HEK293 (cell line): Measurements from ENCODE around the gene BAZ2B.

Experiments used
- CTCF ChIA-PET: fragments of 350-600 bp; formaldehyde crosslinking; extraction: SDS; loops from one replicate; lab custom pipeline; 2021; ENCODE audit warnings: antibody characterized with exemption; lab: Yijun Ruan, JAX
- POLR2A ChIA-PET: fragments of 300-600 bp; formaldehyde crosslinking; extraction: SDS; loops from one replicate; lab custom pipeline; 2020; ENCODE audit warnings: antibody characterized with exemption, inconsistent platforms; lab: Yijun Ruan, JAX
- H3K27ac ChIP-seq: fragments of 200-500 bp; sonication (Bioruptor generic); 2 replicates; pipeline ENCODE4 v1.5.1; 2014; ENCODE audit warnings: low read depth, low read length, control low read depth, inconsistent platforms; ENCODE audit errors: extremely low read depth
- H3K36me3 ChIP-seq, 2 experiments: fragments of 200-500 bp in 1 of 2; sonication (Bioruptor generic) in 1 of 2; 1 replicate in 1 of 2; 2 replicates in 1 of 2; pipeline ENCODE4 v1.5.1; 2014 to 2017; ENCODE audit warnings: inconsistent platforms in 2 of 2, low read length in 2 of 2; ENCODE audit not compliant: control insufficient read depth in 2 of 2, insufficient read depth in 1 of 2
- H3K4me1 ChIP-seq: fragments of 200-500 bp; sonication (Bioruptor generic); 2 replicates; pipeline ENCODE4 v1.5.1; 2014; ENCODE audit warnings: mild to moderate bottlenecking, low read length, inconsistent platforms; ENCODE audit not compliant: control insufficient read depth, insufficient read depth
- H3K4me3 ChIP-seq: 2 replicates; pipeline ENCODE4 v1.5.1; 2011; ENCODE audit warnings: low read depth, mild to moderate bottlenecking, control low read depth, low read length, moderate library complexity
- H3K9me3 ChIP-seq: fragments of 200-500 bp; sonication (Bioruptor generic); 2 replicates; pipeline ENCODE4 v1.5.1; 2014; ENCODE audit warnings: low read depth, low read length, inconsistent platforms; ENCODE audit not compliant: control insufficient read depth, insufficient read depth
- CTCF ChIP-seq: fragments of 450-650 bp; formaldehyde crosslinking; IDR thresholded peaks from 2 replicates; pipeline ENCODE4 v1.5.1; 2016; ENCODE audit warnings: missing biosample characterization, missing genetic modification characterization
- IKZF3 ChIP-seq: fragments of 450-650 bp; IDR thresholded peaks from 2 replicates; pipeline ENCODE4 v1.5.0; 2018; ENCODE audit warnings: missing biosample characterization, mild to moderate bottlenecking, missing genetic modification characterization, moderate library complexity
- KLF7 ChIP-seq: fragments of 450-650 bp; formaldehyde crosslinking; IDR thresholded peaks from 2 replicates; pipeline ENCODE4 v1.5.1; 2016; ENCODE audit warnings: missing biosample characterization, missing genetic modification characterization, borderline replicate concordance
- SETDB1 ChIP-seq: IDR thresholded peaks from one replicate; pipeline ENCODE4 v1.6.1; 2017; ENCODE audit warnings: mild to moderate bottlenecking, low read length, moderate library complexity, mixed read lengths; ENCODE audit not compliant: insufficient read length
- YY2 ChIP-seq: fragments of 450-650 bp; formaldehyde crosslinking; IDR thresholded peaks from 2 replicates; pipeline ENCODE4 v1.5.1; 2016; ENCODE audit warnings: missing biosample characterization, missing genetic modification characterization
- ZBTB26 ChIP-seq: fragments of 450-650 bp; formaldehyde crosslinking; optimal IDR thresholded peaks from 2 replicates; pipeline ENCODE3; 2016; ENCODE audit warnings: missing biosample characterization, mild to moderate bottlenecking, missing genetic modification characterization
- ZNF223 ChIP-seq: fragments of 450-650 bp; formaldehyde crosslinking; IDR thresholded peaks from 2 replicates; pipeline ENCODE4 v1.5.1; 2016; ENCODE audit warnings: missing biosample characterization, missing genetic modification characterization
- ZNF239 ChIP-seq: fragments of 450-650 bp; formaldehyde crosslinking; IDR thresholded peaks from 2 replicates; pipeline ENCODE4 v1.5.1; 2016; ENCODE audit warnings: missing biosample characterization, missing genetic modification characterization
- ZNF302 ChIP-seq: fragments of 450-650 bp; formaldehyde crosslinking; IDR thresholded peaks from 2 replicates; pipeline ENCODE4 v1.5.1; 2016; ENCODE audit warnings: missing biosample characterization, missing genetic modification characterization, low read depth
- ZNF521 ChIP-seq: fragments of 450-650 bp; formaldehyde crosslinking; IDR thresholded peaks from 2 replicates; pipeline ENCODE4 v1.5.1; 2017; ENCODE audit warnings: missing biosample characterization, mild to moderate bottlenecking, missing genetic modification characterization
- ZNF558 ChIP-seq: fragments of 450-650 bp; formaldehyde crosslinking; IDR thresholded peaks from 2 replicates; pipeline ENCODE4 v1.5.1; 2016; ENCODE audit warnings: missing biosample characterization, missing genetic modification characterization
- ZNF596 ChIP-seq: fragments of 450-650 bp; IDR thresholded peaks from 2 replicates; pipeline ENCODE4 v1.5.0; 2018; ENCODE audit warnings: missing biosample characterization, mild to moderate bottlenecking, missing genetic modification characterization, moderate library complexity
- ZNF777 ChIP-seq: fragments of 450-650 bp; formaldehyde crosslinking; IDR thresholded peaks from 2 replicates; pipeline ENCODE4 v1.5.1; 2017; ENCODE audit warnings: missing biosample characterization, missing genetic modification characterization, borderline replicate concordance
- TF ChIP-seq, protein P1 (sequence below): fragments of 450-650 bp; formaldehyde crosslinking; IDR thresholded peaks from 2 replicates; pipeline ENCODE4 v1.5.1; 2016; ENCODE audit warnings: missing biosample characterization, missing genetic modification characterization
- TF ChIP-seq, protein P2 (sequence below): fragments of 450-650 bp; formaldehyde crosslinking; IDR thresholded peaks from 2 replicates; pipeline ENCODE4 v1.5.1; 2017; ENCODE audit warnings: missing biosample characterization, missing genetic modification characterization
- TF ChIP-seq, protein P3 (sequence below): fragments of 450-650 bp; formaldehyde crosslinking; IDR thresholded peaks from 2 replicates; pipeline ENCODE4 v1.5.1; 2017; ENCODE audit warnings: missing biosample characterization, missing genetic modification characterization

BAZ2B gene

DNA sequence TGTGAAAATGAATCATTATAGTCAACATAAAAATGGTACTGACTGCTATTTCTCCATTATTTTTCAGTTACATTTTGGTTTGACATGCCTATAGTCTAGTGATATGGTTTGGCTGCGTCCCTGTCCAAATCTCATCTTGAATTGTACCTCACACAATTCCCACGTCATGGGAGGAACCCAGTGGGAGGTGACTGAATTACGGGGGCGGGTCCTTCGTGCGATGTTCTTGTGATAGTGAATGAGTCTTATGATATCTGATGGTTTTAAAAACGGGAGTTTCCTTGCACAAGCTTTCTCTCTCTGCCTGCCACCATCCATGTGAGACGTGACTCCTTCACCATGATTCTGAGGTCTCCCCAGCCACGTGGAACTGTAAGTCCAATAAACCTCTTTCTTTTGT lies 70.3 kb downstream of the BAZ2B start (continued):
- TF ChIP-seq, protein P1, sequence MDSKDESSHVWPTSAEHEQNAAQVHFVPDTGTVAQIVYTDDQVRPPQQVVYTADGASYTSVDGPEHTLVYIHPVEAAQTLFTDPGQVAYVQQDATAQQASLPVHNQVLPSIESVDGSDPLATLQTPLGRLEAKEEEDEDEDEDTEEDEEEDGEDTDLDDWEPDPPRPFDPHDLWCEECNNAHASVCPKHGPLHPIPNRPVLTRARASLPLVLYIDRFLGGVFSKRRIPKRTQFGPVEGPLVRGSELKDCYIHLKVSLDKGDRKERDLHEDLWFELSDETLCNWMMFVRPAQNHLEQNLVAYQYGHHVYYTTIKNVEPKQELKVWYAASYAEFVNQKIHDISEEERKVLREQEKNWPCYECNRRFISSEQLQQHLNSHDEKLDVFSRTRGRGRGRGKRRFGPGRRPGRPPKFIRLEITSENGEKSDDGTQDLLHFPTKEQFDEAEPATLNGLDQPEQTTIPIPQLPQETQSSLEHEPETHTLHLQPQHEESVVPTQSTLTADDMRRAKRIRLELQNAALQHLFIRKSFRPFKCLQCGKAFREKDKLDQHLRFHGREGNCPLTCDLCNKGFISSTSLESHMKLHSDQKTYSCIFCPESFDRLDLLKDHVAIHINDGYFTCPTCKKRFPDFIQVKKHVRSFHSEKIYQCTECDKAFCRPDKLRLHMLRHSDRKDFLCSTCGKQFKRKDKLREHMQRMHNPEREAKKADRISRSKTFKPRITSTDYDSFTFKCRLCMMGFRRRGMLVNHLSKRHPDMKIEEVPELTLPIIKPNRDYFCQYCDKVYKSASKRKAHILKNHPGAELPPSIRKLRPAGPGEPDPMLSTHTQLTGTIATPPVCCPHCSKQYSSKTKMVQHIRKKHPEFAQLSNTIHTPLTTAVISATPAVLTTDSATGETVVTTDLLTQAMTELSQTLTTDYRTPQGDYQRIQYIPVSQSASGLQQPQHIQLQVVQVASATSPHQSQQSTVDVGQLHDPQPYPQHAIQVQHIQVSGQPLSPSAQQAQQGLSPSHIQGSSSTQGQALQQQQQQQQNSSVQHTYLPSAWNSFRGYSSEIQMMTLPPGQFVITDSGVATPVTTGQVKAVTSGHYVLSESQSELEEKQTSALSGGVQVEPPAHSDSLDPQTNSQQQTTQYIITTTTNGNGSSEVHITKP (tag by site-specific recombination), result no peak
- TF ChIP-seq, all 188 proteins: peak for 0

DNA sequence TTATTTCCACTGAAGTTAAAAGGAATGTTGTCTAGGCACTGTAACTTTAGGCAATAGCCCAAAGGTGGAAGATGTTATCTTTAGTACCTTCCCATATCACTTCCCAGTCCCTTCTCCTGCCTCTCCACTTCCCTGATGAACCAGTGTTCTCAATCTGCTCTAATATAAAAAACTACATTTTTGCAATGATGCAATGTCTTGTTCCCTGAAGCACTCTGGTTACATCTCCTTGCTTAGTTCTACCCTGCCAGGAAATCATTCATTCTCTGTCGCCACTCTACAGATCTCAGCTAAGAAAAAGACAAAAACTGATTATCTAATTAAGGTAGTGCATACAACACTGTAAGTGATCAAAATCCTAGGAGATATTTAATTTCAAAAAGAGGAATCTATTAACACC lies 71.3 kb downstream of the BAZ2B start:
- Histone ChIP-seq H3K4me3 (no peak overlapping the region), H3K27ac (no peak overlapping the region), H3K9me3 (no peaks in the 10 kb centered on the region), H3K4me1 (no peaks in the 10 kb centered on the region), H3K36me3 (peaks cover 0 to 5% of the 10 kb centered on the region in 2 experiments; a peak in 1 of 3 replicates)
- ChIA-PET POLR2A (no interaction called here), CTCF (no interaction called here)
- TF ChIP-seq ZNF302 (tag by site-specific recombination), result no peak
- TF ChIP-seq ZNF777 (tag by site-specific recombination), result no peak
- TF ChIP-seq ZNF521 (tag by site-specific recombination), result no peak
- no peak for TF ChIP-seq KLF7 (tag by site-specific recombination)
- no peak for TF ChIP-seq ZNF223
- no peak for TF ChIP-seq ZNF596 (tag by site-specific recombination)

DNA sequence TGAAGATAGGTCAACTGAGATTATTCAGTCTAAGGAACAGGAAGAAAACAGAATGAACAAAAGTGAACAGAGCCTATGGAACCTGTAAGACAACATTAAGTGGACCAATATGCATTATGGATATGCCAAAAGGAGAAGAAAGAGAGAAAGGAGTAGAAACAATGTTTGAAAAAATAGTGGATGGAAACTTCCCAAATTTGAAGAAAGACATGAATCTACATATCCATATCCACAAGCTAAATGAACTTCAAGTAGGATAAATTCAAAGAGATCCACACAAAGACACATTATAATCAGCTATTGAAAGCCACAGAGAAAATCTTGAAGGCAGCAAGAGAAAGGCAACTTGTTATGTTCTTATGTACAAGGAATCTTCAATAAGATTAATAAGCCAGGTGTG lies 74.2 kb downstream of the BAZ2B start:
- no peak overlapping the region for H3K4me3 ChIP-seq
- no peak overlapping the region for H3K27ac ChIP-seq
- no peaks in the 10 kb centered on the region for H3K9me3 ChIP-seq
- ChIA-PET CTCF (no interaction called here), POLR2A (no interaction called here)
- peaks cover 0 to 5% of the 10 kb centered on the region in 2 experiments; a peak in 1 of 3 replicates for H3K36me3 ChIP-seq
- H3K4me1 ChIP-seq, result no peaks in the 10 kb centered on the region
- TF ChIP-seq ZNF558 (tag by site-specific recombination), result peak; percentile 99
- TF ChIP-seq IKZF3 (tag by site-specific recombination), result no peak
- TF ChIP-seq CTCF (tag by site-specific recombination), result no peak
- TF ChIP-seq, protein P2, sequence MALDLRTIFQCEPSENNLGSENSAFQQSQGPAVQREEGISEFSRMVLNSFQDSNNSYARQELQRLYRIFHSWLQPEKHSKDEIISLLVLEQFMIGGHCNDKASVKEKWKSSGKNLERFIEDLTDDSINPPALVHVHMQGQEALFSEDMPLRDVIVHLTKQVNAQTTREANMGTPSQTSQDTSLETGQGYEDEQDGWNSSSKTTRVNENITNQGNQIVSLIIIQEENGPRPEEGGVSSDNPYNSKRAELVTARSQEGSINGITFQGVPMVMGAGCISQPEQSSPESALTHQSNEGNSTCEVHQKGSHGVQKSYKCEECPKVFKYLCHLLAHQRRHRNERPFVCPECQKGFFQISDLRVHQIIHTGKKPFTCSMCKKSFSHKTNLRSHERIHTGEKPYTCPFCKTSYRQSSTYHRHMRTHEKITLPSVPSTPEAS (tag by site-specific recombination), result no peak

GRCh38 chr2:159539701-159540100 lies 76.6 kb downstream of the BAZ2B start:
- no peaks in the 10 kb centered on the region for H3K4me1 ChIP-seq
- TF ChIP-seq SETDB1 (no peak), YY2 (tag by site-specific recombination) (no peak), ZBTB26 (no peak), ZNF239 (no peak)
- TF ChIP-seq, protein P3, sequence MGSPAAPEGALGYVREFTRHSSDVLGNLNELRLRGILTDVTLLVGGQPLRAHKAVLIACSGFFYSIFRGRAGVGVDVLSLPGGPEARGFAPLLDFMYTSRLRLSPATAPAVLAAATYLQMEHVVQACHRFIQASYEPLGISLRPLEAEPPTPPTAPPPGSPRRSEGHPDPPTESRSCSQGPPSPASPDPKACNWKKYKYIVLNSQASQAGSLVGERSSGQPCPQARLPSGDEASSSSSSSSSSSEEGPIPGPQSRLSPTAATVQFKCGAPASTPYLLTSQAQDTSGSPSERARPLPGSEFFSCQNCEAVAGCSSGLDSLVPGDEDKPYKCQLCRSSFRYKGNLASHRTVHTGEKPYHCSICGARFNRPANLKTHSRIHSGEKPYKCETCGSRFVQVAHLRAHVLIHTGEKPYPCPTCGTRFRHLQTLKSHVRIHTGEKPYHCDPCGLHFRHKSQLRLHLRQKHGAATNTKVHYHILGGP (tag by site-specific recombination), result no peak
- no peak overlapping the region for H3K4me3 ChIP-seq
- ChIA-PET CTCF (interaction anchor here (0.8 kb wide), 1 partner anchor 121 kb away, joined by 3 read pairs; no protein-coding TSS in a partner anchor), POLR2A (no interaction called here)
- H3K9me3 ChIP-seq, result no peaks in the 10 kb centered on the region
- peaks cover 0 to 5% of the 10 kb centered on the region in 2 experiments; a peak in 1 of 3 replicates for H3K36me3 ChIP-seq
- no peak overlapping the region for H3K27ac ChIP-seq
